SW 1271 (cell line): ENCODE measurements around the gene TTC6.

Experiments
- DNase-seq, 2 experiments: peaks; one replicate each; lab custom pipeline; 2025; lab: John Stamatoyannopoulos, UW

TTC6 gene

GRCh38 chr14:37623971-37624370, 28.5 kb downstream of the TTC6 start:
- no peak for DNase-seq

GRCh38 chr14:37625597-37626595, 30.5 kb downstream of the TTC6 start:
- DNase-seq = no peak

- DNase-seq = no peak
Observed at GRCh38 chr14:37637341-37637740, 41.9 kb downstream of the TTC6 start.

GRCh38 chr14:37638599-37638998, 43.2 kb downstream of the TTC6 start:
- no peak for DNase-seq

DNA sequence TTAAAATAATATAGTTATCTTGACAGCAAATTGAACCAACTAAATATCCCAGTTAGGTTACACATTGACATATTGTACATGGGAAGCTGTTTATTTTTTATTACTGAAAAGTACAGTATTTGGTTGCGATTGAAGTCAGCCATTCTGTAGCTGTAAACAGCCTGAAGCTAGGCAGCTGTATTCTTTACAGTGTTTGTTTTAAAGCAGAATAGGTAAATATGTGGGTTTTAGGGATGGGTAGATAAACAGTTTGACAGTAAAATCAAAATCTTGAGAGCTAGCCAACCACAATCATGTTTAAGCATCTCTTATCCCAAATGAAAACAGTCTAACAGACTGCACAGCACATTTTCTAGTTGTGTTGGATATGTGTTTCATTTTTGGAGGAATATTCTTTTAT, 45.7 kb downstream of the TTC6 start:
- no peak for DNase-seq

DNA sequence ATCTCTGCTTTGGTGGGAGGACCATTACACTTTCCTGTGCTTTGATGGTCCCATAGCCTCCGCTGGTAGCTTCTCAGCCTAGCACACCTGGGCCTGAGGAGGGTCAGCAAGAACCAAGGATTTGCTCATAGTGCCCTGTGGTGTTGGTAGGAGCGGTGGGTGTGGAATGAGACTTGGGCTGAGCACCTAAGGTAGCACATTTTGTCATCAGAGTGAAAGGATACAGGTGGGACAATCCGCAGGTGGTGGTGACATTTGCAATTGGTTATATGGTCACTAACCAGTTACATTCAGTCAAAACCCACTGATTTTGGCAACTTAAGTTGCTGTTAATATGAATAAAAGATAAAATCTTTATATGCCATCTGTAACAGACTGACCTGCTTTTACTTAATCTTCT, 46.7 kb downstream of the TTC6 start:
- no peak for DNase-seq

- DNase-seq = no peak
Observed at GRCh38 chr14:37643701-37644100, 48.3 kb downstream of the TTC6 start.
